Naive thymus-derived CD4-positive, alpha-beta T cell (primary cell): ENCODE measurements around the gene RPL12. TPM values are rescaled to one million over a fixed set of nuclear protein-coding genes. Genes with fewer than 3 reads are reported as not detected.

Experiments used
- ATAC-seq: fragments of 150-1000 bp; cut with Tn5 transposase; 2 replicates; pipeline ENCODE4 v1.10.0; 2021; ENCODE audit warnings: mild to moderate bottlenecking, moderate library complexity
- CTCF ChIA-PET: fragments of 350-600 bp; sonication (Branson Sonifier 250); formaldehyde crosslinking; loops from one replicate; lab custom pipeline; 2021; ENCODE audit warnings: antibody characterized with exemption; lab: Charles Lee
- POLR2A ChIA-PET: fragments of 350-600 bp; sonication (Branson Sonifier 250); formaldehyde crosslinking; loops from one replicate; lab custom pipeline; 2021; ENCODE audit warnings: antibody characterized with exemption, inconsistent platforms; lab: Charles Lee
- DNase-seq, 9 donors: peaks; one replicate each; pipeline versions ENCODE4 v3.0.0 to v3.0.0-alpha.2; 2020 to 2022; ENCODE audit warnings: mixed read lengths in 1 of 9
- H3K27ac ChIP-seq: one replicate; pipeline ENCODE4 v1.7.0; 2013; ENCODE audit warnings: mild to moderate bottlenecking, low read depth, low read length, moderate library complexity
- H3K27me3 ChIP-seq, 2 donors: one replicate each; pipeline ENCODE4 v1.7.0; 2013; ENCODE audit warnings: low read length in 2 of 2, mild to moderate bottlenecking in 2 of 2, moderate library complexity in 2 of 2; ENCODE audit not compliant: control insufficient read depth in 2 of 2, insufficient read depth in 2 of 2
- H3K36me3 ChIP-seq, 3 experiments: 1 replicate in 2 of 3; 2 replicates in 1 of 3; pipeline ENCODE4 v1.7.0; 2013; ENCODE audit warnings: low read length in 3 of 3, mild to moderate bottlenecking in 3 of 3, moderate library complexity in 1 of 3; ENCODE audit not compliant: insufficient read depth in 3 of 3, control insufficient read depth in 2 of 3
- H3K4me1 ChIP-seq, 2 donors: one replicate each; pipeline ENCODE4 v1.7.0; 2013; ENCODE audit warnings: low read length in 2 of 2, mild to moderate bottlenecking in 2 of 2, moderate library complexity in 1 of 2; ENCODE audit not compliant: control insufficient read depth in 2 of 2, insufficient read depth in 2 of 2
- H3K4me3 ChIP-seq: 2 replicates; pipeline ENCODE4 v1.7.0; 2013; ENCODE audit warnings: mild to moderate bottlenecking, low read length
- H3K9me3 ChIP-seq, 3 experiments: 1 replicate in 2 of 3; 2 replicates in 1 of 3; pipeline ENCODE4 v1.7.0; 2013; ENCODE audit warnings: low read length in 3 of 3; ENCODE audit not compliant: control insufficient read depth in 2 of 3
- H3K27ac Mint-ChIP-seq, 9 donors: one replicate each; pipeline ENCODE4 v1.8.0; 2020 to 2022; ENCODE audit warnings: mixed read lengths in 9 of 9, mild to moderate bottlenecking in 8 of 9, moderate library complexity in 5 of 9, inconsistent platforms in 2 of 9
- H3K27me3 Mint-ChIP-seq, 5 donors: one replicate each; pipeline ENCODE4 v1.8.0; 2021 to 2022; ENCODE audit warnings: mixed read lengths in 5 of 5, mild to moderate bottlenecking in 1 of 5
- H3K36me3 Mint-ChIP-seq, 5 donors: one replicate each; pipeline ENCODE4 v1.8.0; 2020 to 2022; ENCODE audit warnings: mixed read lengths in 5 of 5, mild to moderate bottlenecking in 3 of 5, inconsistent platforms in 1 of 5
- H3K4me1 Mint-ChIP-seq, 7 donors: one replicate each; pipeline ENCODE4 v1.8.0; 2020 to 2022; ENCODE audit warnings: mixed read lengths in 7 of 7, mild to moderate bottlenecking in 3 of 7, inconsistent platforms in 1 of 7
- H3K4me3 Mint-ChIP-seq, 10 donors: one replicate each; pipeline ENCODE4 v1.8.0; 2020 to 2022; ENCODE audit warnings: mild to moderate bottlenecking in 10 of 10, mixed read lengths in 10 of 10, moderate library complexity in 6 of 10, inconsistent platforms in 2 of 10
- H3K9me3 Mint-ChIP-seq, 11 donors: one replicate each; pipeline ENCODE4 v1.8.0; 2020 to 2022; ENCODE audit warnings: mixed read lengths in 11 of 11, mild to moderate bottlenecking in 4 of 11, inconsistent platforms in 1 of 11, moderate library complexity in 1 of 11
- intact Hi-C, 2 donors: fragments of 100-400 bp; cut with micrococcal nuclease; formaldehyde crosslinking; loops; one replicate each; pipeline ENCODE4 v1.15.1; 2023
- polyA plus RNA-seq, 2 donors: library from polyadenylated mRNA; unstranded; fragments of 300-500 nt; fragmentation: Illumina TruSeq; gene quantifications; one replicate each; pipeline ENCODE4 v1.2.3, GENCODE V29; 2021
- total RNA-seq, 6 experiments: library from RNA in 5 of 6; stranded (reverse) in 5 of 6; gene quantifications; 1 replicate in 5 of 6; 2 replicates in 1 of 6; pipeline ENCODE4 v1.2.3 and lab custom pipeline; 2021 to 2026

The RPL12 gene
- total RNA-seq (1,000 to 10,000 TPM; 1,005 to 1,932 (median 1,675) TPM), polyA plus RNA-seq (1,000 to 10,000 TPM; 1,937 to 1,958 TPM), total RNA-seq (lab: John Stamatoyannopoulos, UW) (968 reads per million, percentile 99 among the genes with 10 or more reads in this experiment)

- Mint-ChIP-seq H3K4me1 (peaks cover 21 to 45% (median 40%) of the 10 kb centered on the region in 7 donors), H3K36me3 (peaks cover 9 to 47% (median 26%) of the 10 kb centered on the region in 5 donors), H3K27me3 (no peaks in the 10 kb centered on the region), H3K27ac (peak within 1 kb of the TSS; percentile 76 to 97 (median 94)), H3K9me3 (peaks cover 0 to 8% (median 0%) of the 10 kb centered on the region in 11 donors), H3K4me3 (peak within 1 kb of the TSS; percentile 83 to 98 (median 94))
- Histone ChIP-seq H3K4me1 (peaks cover 21 to 25% of the 10 kb centered on the region in 2 donors), H3K36me3 (peaks cover 15 to 44% (median 23%) of the 10 kb centered on the region in 3 experiments), H3K4me3 (peak within 1 kb of the TSS; percentile 75), H3K27me3 (no peaks in the 10 kb centered on the region), H3K9me3 (no peaks in the 10 kb centered on the region), H3K27ac (peak within 1 kb of the TSS; percentile 86)
- POLR2A ChIA-PET = interaction anchor here (0.6 to 2.8 kb wide), 26 partner anchors 10 to 739 kb away, joined by 3 to 28 read pairs (median 4); partner anchors contain the start of genes ENG, SLC2A8, TOR2A and ZNF79
- ATAC-seq (peak; percentile 85), DNase-seq (peak; percentile 95 to 100 (median 98))
- CTCF ChIA-PET = interaction anchor here (0.6 kb wide), 2 partner anchors 30 to 509 kb away, joined by 3 read pairs; no protein-coding TSS in a partner anchor
- intact Hi-C loops = loop anchor here (1.0 to 10.0 kb wide), 19 partner anchors 27 to 826 kb away; partner anchors contain the start of genes PTRH1 (in 2 of the 2), ZNF79 (in 2 of the 2), BBLN (in 1 of the 2) and CDK9 (in 1 of the 2)
Measured at GRCh38 chr9:127450830-127451607, at the start of gene RPL12, which contains the start of gene LRSAM1. RPL12 (minus strand) TSS chr9:127451406; CDS start chr9:127451317, 89 bp downstream. LRSAM1 (plus strand) TSS chr9:127451510; CDS start chr9:127454528, 3,018 bp downstream.

- peaks cover 0 to 4% (median 0%) of the 10 kb centered on the region in 7 donors for H3K4me1 Mint-ChIP-seq
- no peak for ATAC-seq
- no peaks in the 10 kb centered on the region for H3K27me3 ChIP-seq
- no peak overlapping the region for H3K4me3 ChIP-seq
- ChIA-PET POLR2A (no interaction called here), CTCF (no interaction called here)
- peaks cover 0 to 7% (median 5%) of the 10 kb centered on the region in 5 donors for H3K36me3 Mint-ChIP-seq
- no peaks in the 10 kb centered on the region for H3K4me1 ChIP-seq
- intact Hi-C loops = loop anchor here in 1 of 2 donors (5.0 kb wide), 1 partner anchor 216 kb away; the partner anchor contains the start of genes PTRH1 and TTC16
- no peaks in the 10 kb centered on the region for H3K9me3 Mint-ChIP-seq
- no peak overlapping the region for H3K27ac Mint-ChIP-seq
- H3K9me3 ChIP-seq = no peaks in the 10 kb centered on the region
- H3K27ac ChIP-seq = no peak overlapping the region
- H3K36me3 ChIP-seq = peaks cover 0 to 19% (median 0%) of the 10 kb centered on the region in 3 experiments
- H3K27me3 Mint-ChIP-seq = no peaks in the 10 kb centered on the region
- no peak overlapping the region for H3K4me3 Mint-ChIP-seq
- no peak for DNase-seq
Measured at GRCh38 chr9:127500862-127501261, 49.7 kb upstream of the RPL12 start.

DNA sequence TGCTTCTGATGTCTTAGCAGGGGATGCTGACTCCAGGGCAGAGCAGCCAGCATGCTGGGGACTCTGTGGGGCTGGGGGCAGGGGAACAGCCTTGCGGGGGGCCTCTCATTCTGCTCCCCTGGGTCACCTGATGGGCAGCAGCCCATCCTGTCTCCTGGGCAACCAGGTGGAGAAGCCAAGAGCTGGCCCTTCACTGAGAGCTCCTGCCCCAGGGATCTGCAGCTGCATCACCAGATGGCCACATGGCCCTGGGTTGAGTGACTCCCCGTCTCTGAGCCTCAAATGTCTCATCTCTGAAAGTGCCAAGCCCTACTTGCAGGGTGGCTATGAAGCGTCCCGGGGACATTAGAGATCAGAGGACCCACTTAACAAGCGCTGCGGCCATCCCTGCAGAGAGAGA lies 49.2 kb upstream of the RPL12 start:
- Histone ChIP-seq H3K27ac (no peak overlapping the region), H3K36me3 (peaks cover 0 to 20% (median 0%) of the 10 kb centered on the region in 3 experiments), H3K4me3 (no peak overlapping the region), H3K27me3 (no peaks in the 10 kb centered on the region), H3K4me1 (no peaks in the 10 kb centered on the region), H3K9me3 (no peaks in the 10 kb centered on the region)
- H3K9me3 Mint-ChIP-seq = no peaks in the 10 kb centered on the region
- H3K27ac Mint-ChIP-seq = no peak overlapping the region
- peaks cover 0 to 4% (median 0%) of the 10 kb centered on the region in 7 donors for H3K4me1 Mint-ChIP-seq
- H3K27me3 Mint-ChIP-seq = no peaks in the 10 kb centered on the region
- intact Hi-C loops = loop anchor here in 1 of 2 donors (5.0 kb wide), 1 partner anchor 217 kb away; the partner anchor contains the start of genes PTRH1 and TTC16
- ChIA-PET CTCF (no interaction called here), POLR2A (no interaction called here)
- H3K4me3 Mint-ChIP-seq = no peak overlapping the region
- peaks cover 0 to 9% (median 5%) of the 10 kb centered on the region in 5 donors for H3K36me3 Mint-ChIP-seq
- DNase-seq (no peak), ATAC-seq (no peak)

GRCh38 chr9:127498298-127498697 lies 47.1 kb upstream of the RPL12 start:
- H3K4me3 ChIP-seq = no peak overlapping the region
- H3K27me3 ChIP-seq = no peaks in the 10 kb centered on the region
- ChIA-PET CTCF (no interaction called here), POLR2A (no interaction called here)
- DNase-seq (no peak), ATAC-seq (no peak)
- H3K27ac ChIP-seq = no peak overlapping the region
- Mint-ChIP-seq H3K9me3 (no peaks in the 10 kb centered on the region), H3K36me3 (peaks cover 2 to 13% (median 5%) of the 10 kb centered on the region in 5 donors), H3K4me3 (no peak overlapping the region), H3K4me1 (no peaks in the 10 kb centered on the region), H3K27me3 (no peaks in the 10 kb centered on the region), H3K27ac (no peak overlapping the region)
- intact Hi-C loops = no loop called here
- H3K4me1 ChIP-seq = no peaks in the 10 kb centered on the region
- peaks cover 0 to 26% (median 0%) of the 10 kb centered on the region in 3 experiments for H3K36me3 ChIP-seq
- H3K9me3 ChIP-seq = no peaks in the 10 kb centered on the region

GRCh38 chr9:127497656-127498290 lies 46.6 kb upstream of the RPL12 start:
- Mint-ChIP-seq H3K9me3 (no peaks in the 10 kb centered on the region), H3K36me3 (peaks cover 2 to 18% (median 5%) of the 10 kb centered on the region in 5 donors), H3K4me3 (no peak overlapping the region), H3K27me3 (no peaks in the 10 kb centered on the region), H3K4me1 (no peaks in the 10 kb centered on the region), H3K27ac (no peak overlapping the region)
- Histone ChIP-seq H3K36me3 (peaks cover 0 to 31% (median 0%) of the 10 kb centered on the region in 3 experiments), H3K27me3 (no peaks in the 10 kb centered on the region), H3K4me3 (no peak overlapping the region), H3K9me3 (no peaks in the 10 kb centered on the region), H3K27ac (no peak overlapping the region), H3K4me1 (no peaks in the 10 kb centered on the region)
- intact Hi-C loops = no loop called here
- ChIA-PET POLR2A (no interaction called here), CTCF (no interaction called here)
- no peak for DNase-seq
- no peak for ATAC-seq

DNA sequence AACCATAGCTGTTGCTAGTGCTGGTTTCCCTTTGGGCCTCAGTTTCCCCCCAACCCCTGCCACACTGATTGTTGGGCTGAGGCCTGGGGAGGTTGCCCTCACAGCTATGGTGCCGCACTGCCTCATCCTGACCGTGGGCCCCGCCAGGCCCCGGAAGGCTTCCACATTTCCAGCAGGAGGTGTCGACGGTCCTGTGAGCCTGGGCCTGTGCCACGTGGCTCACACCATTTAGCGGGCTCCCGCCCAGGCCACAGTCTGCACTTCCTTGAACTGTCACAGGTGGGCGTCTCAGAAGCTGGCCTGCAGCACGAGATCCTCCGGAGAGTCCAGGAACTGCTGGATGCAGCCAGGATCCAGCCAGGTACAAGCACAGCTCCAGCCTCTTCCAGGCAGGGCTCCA lies 45.8 kb upstream of the RPL12 start:
- Histone ChIP-seq H3K27ac (no peak overlapping the region), H3K4me1 (no peaks in the 10 kb centered on the region), H3K4me3 (no peak overlapping the region), H3K36me3 (peaks cover 0 to 39% (median 0%) of the 10 kb centered on the region in 3 experiments), H3K9me3 (no peaks in the 10 kb centered on the region), H3K27me3 (no peaks in the 10 kb centered on the region)
- ChIA-PET CTCF (interaction anchor here (0.5 kb wide), 1 partner anchor 621 kb away, joined by 3 read pairs; no protein-coding TSS in a partner anchor), POLR2A (interaction anchor here (0.7 kb wide), 1 partner anchor 107 kb away, joined by 4 read pairs; no protein-coding TSS in a partner anchor)
- no peaks in the 10 kb centered on the region for H3K9me3 Mint-ChIP-seq
- H3K27ac Mint-ChIP-seq = no peak overlapping the region
- peaks cover 2 to 23% (median 5%) of the 10 kb centered on the region in 5 donors for H3K36me3 Mint-ChIP-seq
- ATAC-seq (no peak), DNase-seq (no peak)
- intact Hi-C loops = no loop called here
- no peaks in the 10 kb centered on the region for H3K4me1 Mint-ChIP-seq
- no peaks in the 10 kb centered on the region for H3K27me3 Mint-ChIP-seq
- no peak overlapping the region for H3K4me3 Mint-ChIP-seq
